HFF-Myc (cell line): ENCODE data around the gene OR6C3.
"Not testable (repeated sequence)": the region's sequence is repeated elsewhere in the genome, so short reads cannot be mapped to it uniquely, and the experiment has no call there.

ENCODE experiments used
- DNase-seq: peaks from one replicate; pipeline ENCODE4 v3.0.0-alpha.2; 2011; ENCODE audit warnings: low read depth; ENCODE audit errors: extremely low read depth
- H3K4me3 ChIP-seq: replicated peaks from 2 replicates; pipeline ENCODE4 v1.5.1; 2011; ENCODE audit warnings: low read depth, mild to moderate bottlenecking, control low read depth, low read length
- TF ChIP-seq, protein P1 (sequence below): IDR thresholded peaks from 2 replicates; pipeline ENCODE4 v1.5.1; 2012; ENCODE audit warnings: mild to moderate bottlenecking, low read depth, low read length, control low read depth; ENCODE audit errors: missing control alignments

OR6C3 gene

DNA sequence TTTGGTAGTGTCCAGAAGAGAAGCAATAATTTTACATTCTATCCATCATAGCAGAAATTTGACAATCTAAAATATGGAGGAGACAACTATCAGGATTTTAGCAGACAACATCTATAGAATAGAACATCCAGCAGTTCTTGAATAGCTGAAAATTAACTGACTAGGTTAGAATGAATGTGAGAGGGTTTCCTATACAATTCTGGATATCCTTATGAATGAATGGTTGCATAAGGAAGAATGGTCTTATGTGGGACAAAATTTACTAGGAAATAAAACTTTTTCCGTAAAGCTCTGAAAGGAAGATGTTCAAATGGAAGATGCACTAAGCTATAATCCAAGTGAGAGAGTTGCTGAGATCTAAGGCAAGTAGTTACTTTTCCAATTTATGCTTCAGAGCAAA lies at the start of gene OR6C3:
Gene OR6C3, plus strand, starts transcription at position 301 of the 400 bp plus-strand sequence. CDS start 955 bp downstream, outside the sequence.
- no peak within 1 kb of the TSS for H3K4me3 ChIP-seq
- no peak for DNase-seq
- TF ChIP-seq, protein P1, sequence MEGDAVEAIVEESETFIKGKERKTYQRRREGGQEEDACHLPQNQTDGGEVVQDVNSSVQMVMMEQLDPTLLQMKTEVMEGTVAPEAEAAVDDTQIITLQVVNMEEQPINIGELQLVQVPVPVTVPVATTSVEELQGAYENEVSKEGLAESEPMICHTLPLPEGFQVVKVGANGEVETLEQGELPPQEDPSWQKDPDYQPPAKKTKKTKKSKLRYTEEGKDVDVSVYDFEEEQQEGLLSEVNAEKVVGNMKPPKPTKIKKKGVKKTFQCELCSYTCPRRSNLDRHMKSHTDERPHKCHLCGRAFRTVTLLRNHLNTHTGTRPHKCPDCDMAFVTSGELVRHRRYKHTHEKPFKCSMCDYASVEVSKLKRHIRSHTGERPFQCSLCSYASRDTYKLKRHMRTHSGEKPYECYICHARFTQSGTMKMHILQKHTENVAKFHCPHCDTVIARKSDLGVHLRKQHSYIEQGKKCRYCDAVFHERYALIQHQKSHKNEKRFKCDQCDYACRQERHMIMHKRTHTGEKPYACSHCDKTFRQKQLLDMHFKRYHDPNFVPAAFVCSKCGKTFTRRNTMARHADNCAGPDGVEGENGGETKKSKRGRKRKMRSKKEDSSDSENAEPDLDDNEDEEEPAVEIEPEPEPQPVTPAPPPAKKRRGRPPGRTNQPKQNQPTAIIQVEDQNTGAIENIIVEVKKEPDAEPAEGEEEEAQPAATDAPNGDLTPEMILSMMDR: no peak

DNA sequence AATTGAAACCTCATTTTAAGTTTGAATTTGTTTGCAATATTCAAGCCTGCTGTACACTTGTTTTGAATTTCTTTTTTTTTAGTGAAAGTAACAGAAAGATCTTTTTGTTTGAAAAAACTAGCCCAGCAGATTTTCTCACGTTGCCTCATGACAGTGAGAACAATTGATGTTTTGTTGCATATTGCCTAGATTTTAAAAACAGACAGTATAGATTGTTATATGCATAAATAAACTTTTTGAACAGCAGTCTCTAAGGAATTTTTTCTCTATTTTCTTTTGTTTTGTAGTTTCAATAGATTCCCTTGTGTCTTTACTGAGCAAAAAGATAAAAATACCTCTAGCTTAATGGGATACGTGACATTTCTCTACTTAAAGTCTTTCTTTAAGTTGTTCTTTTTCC lies 49.6 kb upstream of the OR6C3 start:
- TF ChIP-seq, protein P1: no peak
- no peak overlapping the region for H3K4me3 ChIP-seq
- no peak for DNase-seq

DNA sequence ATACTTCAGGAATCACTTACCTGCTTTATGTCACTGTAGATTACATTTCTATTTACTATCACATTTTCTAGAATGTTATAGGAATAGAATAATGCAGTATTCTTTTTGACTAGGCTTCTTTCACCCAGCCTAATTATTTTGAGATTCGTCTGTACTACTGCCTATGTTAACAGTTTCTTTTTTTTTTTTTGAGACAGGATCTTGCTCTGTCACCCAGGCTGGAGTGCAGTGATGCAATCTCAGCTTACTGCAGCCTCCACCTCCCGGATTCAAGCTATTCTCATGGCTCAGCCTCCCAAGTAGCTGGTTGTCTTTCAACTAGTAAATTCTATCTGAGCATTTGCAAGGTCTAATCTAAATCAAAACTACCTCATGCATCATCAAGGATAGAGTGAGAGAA lies 40.5 kb upstream of the OR6C3 start:
- TF ChIP-seq, protein P1: no peak

DNA sequence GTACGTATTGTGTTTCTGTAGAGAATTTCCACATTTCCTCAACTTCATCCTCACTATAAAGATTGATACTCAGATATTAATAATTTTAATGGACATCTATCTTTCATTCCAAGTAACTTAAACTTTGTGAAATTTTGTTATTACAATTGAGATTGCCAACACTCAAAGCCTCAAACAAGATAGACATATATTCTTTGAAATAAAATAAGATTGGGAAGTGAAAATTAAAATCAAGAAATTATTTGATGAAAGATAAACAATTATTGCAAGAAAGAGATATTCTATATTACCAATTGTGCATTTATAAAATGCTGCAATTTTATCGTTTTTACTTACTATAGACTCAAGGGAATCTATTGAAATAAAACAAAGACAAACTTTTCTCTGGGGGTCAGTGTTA lies 34.1 kb upstream of the OR6C3 start, which contains the start of gene OR6C6:
Gene OR6C6, minus strand, starts transcription at position 101 of the 400 bp plus-strand sequence. CDS start 1,337 bp downstream, outside the sequence.
- no peak within 1 kb of the TSS for H3K4me3 ChIP-seq
- no peak for DNase-seq
- TF ChIP-seq, protein P1: no peak

More for the DNA sequence above, 40.5 kb upstream of the OR6C3 start:
- H3K4me3 ChIP-seq: no peak overlapping the region
- no peak for DNase-seq

DNA sequence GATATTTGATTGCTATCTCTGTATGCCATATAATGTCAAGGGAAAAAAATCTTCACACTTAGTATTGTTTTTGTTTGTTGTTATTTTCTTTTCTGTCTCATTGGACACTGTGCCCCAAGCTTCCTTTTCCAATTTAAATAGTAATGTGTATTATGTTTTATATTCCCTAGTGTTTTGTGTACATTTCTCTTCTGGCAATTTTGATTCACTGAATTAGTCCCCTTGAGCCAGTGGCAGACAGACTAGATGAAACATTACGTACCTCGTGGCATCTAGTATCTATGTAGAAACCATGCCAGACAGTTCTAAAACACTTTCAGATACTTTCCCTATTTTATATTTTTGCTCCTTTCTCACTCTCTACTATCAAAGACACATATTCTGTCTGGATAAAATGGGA lies 16.5 kb upstream of the OR6C3 start, which contains the start of gene OR6C1:
Gene OR6C1, plus strand, starts transcription at position 301 of the 400 bp plus-strand sequence. CDS start 6,257 bp downstream, outside the sequence.
- DNase-seq: no peak
- TF ChIP-seq, protein P1: no peak

DNA sequence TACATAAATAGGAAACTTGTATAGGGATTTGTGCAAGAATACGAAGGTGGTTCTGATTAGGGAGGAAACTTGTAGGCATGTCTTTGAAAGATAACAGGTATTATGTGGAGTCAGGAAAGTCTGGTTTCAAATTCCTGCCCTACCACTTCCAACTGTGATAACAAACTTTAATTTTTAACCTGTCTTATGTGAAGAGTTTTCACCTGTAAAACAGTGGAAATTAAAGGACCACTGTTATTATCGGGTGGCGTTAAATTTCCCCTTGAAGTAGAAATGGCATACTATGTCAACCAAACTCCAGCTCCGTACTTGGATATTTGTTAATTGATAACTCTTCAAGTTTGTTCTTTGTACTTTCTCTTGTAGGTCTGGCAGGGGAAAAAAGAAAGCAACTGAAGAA lies 10.3 kb upstream of the OR6C3 start:
- no peak for DNase-seq
- no peak overlapping the region for H3K4me3 ChIP-seq
- TF ChIP-seq, protein P1: no peak

More for the DNA sequence above, 16.5 kb upstream of the OR6C3 start, which contains the start of gene OR6C1:
- H3K4me3 ChIP-seq: no peak within 1 kb of the TSS

DNA sequence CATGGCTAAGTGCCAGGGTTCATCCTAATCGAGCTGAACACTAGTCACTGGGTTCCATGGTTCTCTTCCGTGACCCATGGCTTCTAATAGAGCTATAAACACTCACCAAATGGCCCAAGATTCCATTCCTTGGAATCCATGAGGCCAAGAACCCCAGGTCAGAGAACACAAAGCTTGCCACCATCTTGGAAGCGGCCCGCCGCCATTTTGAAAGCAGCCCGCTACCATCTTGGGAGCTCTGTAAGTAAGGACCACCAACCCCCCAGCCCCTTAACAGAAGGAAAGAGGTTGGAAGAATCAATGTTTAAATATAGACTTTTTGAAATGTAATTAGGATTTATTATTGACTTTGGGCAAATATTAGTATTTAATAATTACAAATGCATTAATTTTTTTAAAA lies 4.7 kb upstream of the OR6C3 start:
- DNase-seq, H3K4me3 ChIP-seq: not testable (repeated sequence)
